ENCODE data around the gene MRPL4. TPM values are rescaled to one million over a fixed set of nuclear protein-coding genes. Genes with fewer than 3 reads are reported as not detected.

Gene MRPL4
- total and polyA plus RNA-seq, 2 of the 13 experiments (the other 11 are each of a cell fraction or from before 2014, with no cell fraction given), result 40.6 to 42.5 TPM

DNA sequence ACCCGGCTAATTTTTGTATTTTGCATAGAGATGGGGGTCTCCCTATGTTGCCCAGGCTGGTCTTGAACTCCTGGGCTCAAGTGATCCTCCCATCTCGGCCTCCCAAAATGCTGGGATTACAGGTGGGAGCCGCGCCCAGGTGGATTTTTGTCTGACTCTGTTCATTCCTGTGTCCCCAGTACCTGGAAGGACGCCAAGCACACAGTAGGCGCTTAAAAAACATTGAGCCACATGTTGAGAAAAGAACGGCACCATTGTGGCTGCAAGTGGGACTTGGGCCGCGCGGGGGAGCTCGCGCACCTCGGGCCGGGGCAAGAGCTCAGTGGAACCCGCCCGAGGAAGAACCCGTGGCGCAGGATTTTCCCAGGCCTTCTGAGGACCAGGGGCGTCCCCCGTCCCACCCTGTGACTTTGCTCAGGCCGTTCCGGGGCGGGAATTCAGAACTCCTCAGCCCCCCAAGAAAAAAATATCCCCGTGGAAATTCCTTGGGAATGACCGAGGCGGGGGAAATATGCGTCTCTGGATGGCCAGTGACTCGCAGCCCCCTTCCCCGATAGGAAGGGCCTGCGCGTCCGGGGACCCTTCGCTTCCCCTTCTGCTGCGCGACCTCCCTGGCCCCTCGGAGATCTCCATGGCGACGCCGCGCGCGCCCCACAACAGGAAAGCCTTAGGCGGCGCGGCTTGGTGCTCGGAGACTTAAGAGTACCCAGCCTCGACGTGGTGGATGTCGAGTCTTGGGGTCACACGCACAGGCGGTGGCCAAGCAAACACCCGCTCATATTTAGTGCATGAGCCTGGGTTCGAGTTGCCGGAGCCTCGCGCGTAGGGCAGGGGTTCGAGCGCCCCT lies 17.5 kb downstream of the MRPL4 start:
- ChIA-PET CTCF (ENCODE audit: low intra/inter-chr PET ratio, low total read pairs) (interaction anchor here (3.6 kb wide), 1 partner anchor 120 kb away, joined by 47 read pairs; no protein-coding TSS in a partner anchor), POLR2A (interaction anchor here (1.2 to 6.5 kb wide), 8 partner anchors 10 to 134 kb away, joined by 3 to 149 read pairs (median 52); partner anchors contain the start of genes CDC37, ICAM4, ICAM5 and MRPL4)
- Histone ChIP-seq H2AFZ (ENCODE audit: low read length) (no peak overlapping the region), H3K9me3 (ENCODE audit: low read length) (no peaks in the 10 kb centered on the region), H3K79me2 (ENCODE audit: insufficient read depth, low read length) (peaks cover 28% of the 10 kb centered on the region), H3K36me3 (replicated peaks in 1 of 2; ENCODE audit: control insufficient read depth in 1 of 2, insufficient read depth in 2 of 2, low read length in 2 of 2) (peaks cover 1 to 6% of the 10 kb centered on the region in 2 experiments; a peak in 3 of 5 replicates), H3K9ac (ENCODE audit: insufficient read depth, low read depth, low read length) (peak overlapping the region; percentile 79; the same call in 1 of the 2 replicates), H3K27me3 (ENCODE audit: control insufficient read depth in 1 of 2, insufficient read depth in 2 of 2, low read length in 2 of 2) (no peaks in the 10 kb centered on the region), H3K27ac (ENCODE audit: extremely low read length, insufficient read depth, low read length) (no peak overlapping the region), H4K20me1 (ENCODE audit: insufficient read depth, low read length) (no peaks in the 10 kb centered on the region), H3K4me1 (ENCODE audit: insufficient read depth, low read length) (peaks cover 70% of the 10 kb centered on the region), H3K4me3 (replicated peaks in 1 of 3; ENCODE audit: insufficient read depth in 1 of 3, low read depth in 2 of 3, low read length in 3 of 3) (peak overlapping the region in 2 of 3 experiments; percentile 30 to 76; a peak in 3 of 6 replicates), H3K4me2 (ENCODE audit: low read depth, low read length) (peak overlapping the region; percentile 87)
- WGBS (ENCODE audit: low lambda C conversion rate), result 37% methylated on average over 28 of the region's 59 CpGs
- DNase-seq (ENCODE audit: low spot score) (peak; percentile 51), ATAC-seq (peak; percentile 55), FAIRE-seq (peak; percentile 28)
- intact Hi-C loops (cut with micrococcal nuclease; ENCODE audit: unreplicated experiment), result loop anchor here (2.0 kb wide), 3 partner anchors 17 to 119 kb away; partner anchors contain the start of gene ICAM4
- BruUV-seq (replicated peaks), result no TSS peak
- in situ Hi-C loops (cut with HindIII; ENCODE audit: extremely low pct_ligation_motif_present, low pct_unique_long_range_greater_than_20kb), result loop anchor here (5.0 kb wide), 1 partner anchor 123 kb away; no protein-coding TSS in a partner anchor
- TF ChIP-seq ISX (CRISPR knock-in tag; conservative IDR thresholded peaks at IDR 0.05), result no peak
- TF ChIP-seq, protein P1, sequence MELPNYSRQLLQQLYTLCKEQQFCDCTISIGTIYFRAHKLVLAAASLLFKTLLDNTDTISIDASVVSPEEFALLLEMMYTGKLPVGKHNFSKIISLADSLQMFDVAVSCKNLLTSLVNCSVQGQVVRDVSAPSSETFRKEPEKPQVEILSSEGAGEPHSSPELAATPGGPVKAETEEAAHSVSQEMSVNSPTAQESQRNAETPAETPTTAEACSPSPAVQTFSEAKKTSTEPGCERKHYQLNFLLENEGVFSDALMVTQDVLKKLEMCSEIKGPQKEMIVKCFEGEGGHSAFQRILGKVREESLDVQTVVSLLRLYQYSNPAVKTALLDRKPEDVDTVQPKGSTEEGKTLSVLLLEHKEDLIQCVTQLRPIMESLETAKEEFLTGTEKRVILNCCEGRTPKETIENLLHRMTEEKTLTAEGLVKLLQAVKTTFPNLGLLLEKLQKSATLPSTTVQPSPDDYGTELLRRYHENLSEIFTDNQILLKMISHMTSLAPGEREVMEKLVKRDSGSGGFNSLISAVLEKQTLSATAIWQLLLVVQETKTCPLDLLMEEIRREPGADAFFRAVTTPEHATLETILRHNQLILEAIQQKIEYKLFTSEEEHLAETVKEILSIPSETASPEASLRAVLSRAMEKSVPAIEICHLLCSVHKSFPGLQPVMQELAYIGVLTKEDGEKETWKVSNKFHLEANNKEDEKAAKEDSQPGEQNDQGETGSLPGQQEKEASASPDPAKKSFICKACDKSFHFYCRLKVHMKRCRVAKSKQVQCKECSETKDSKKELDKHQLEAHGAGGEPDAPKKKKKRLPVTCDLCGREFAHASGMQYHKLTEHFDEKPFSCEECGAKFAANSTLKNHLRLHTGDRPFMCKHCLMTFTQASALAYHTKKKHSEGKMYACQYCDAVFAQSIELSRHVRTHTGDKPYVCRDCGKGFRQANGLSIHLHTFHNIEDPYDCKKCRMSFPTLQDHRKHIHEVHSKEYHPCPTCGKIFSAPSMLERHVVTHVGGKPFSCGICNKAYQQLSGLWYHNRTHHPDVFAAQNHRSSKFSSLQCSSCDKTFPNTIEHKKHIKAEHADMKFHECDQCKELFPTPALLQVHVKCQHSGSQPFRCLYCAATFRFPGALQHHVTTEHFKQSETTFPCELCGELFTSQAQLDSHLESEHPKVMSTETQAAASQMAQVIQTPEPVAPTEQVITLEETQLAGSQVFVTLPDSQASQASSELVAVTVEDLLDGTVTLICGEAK (IDR thresholded peaks at IDR 0.05), result no peak
- TF ChIP-seq, protein P1 (CRISPR knock-in tag; IDR thresholded peaks at IDR 0.05), result no peak
- TF ChIP-seq ZNF17 (CRISPR knock-in tag; IDR thresholded peaks at IDR 0.05), result no peak
- peak; percentile 35; the same call in 1 of the 2 replicates for TF ChIP-seq SALL1 (CRISPR knock-in tag; IDR thresholded peaks at IDR 0.05)
- no peak for TF ChIP-seq RBM22 (optimal IDR thresholded peaks at IDR 0.05; ENCODE audit: low read length)
- TF ChIP-seq, protein P2, sequence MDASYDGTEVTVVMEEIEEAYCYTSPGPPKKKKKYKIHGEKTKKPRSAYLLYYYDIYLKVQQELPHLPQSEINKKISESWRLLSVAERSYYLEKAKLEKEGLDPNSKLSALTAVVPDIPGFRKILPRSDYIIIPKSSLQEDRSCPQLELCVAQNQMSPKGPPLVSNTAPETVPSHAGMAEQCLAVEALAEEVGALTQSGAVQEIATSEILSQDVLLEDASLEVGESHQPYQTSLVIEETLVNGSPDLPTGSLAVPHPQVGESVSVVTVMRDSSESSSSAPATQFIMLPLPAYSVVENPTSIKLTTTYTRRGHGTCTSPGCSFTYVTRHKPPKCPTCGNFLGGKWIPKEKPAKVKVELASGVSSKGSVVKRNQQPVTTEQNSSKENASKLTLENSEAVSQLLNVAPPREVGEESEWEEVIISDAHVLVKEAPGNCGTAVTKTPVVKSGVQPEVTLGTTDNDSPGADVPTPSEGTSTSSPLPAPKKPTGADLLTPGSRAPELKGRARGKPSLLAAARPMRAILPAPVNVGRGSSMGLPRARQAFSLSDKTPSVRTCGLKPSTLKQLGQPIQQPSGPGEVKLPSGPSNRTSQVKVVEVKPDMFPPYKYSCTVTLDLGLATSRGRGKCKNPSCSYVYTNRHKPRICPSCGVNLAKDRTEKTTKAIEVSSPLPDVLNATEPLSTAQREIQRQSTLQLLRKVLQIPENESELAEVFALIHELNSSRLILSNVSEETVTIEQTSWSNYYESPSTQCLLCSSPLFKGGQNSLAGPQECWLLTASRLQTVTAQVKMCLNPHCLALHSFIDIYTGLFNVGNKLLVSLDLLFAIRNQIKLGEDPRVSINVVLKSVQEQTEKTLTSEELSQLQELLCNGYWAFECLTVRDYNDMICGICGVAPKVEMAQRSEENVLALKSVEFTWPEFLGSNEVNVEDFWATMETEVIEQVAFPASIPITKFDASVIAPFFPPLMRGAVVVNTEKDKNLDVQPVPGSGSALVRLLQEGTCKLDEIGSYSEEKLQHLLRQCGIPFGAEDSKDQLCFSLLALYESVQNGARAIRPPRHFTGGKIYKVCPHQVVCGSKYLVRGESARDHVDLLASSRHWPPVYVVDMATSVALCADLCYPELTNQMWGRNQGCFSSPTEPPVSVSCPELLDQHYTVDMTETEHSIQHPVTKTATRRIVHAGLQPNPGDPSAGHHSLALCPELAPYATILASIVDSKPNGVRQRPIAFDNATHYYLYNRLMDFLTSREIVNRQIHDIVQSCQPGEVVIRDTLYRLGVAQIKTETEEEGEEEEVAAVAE (CRISPR knock-in tag; IDR thresholded peaks at IDR 0.05; ENCODE audit: borderline replicate concordance), result 0 out of 2 replicates have a peak, but pooled peaks have one; percentile 59

All from HepG2 (cell line).